Parathyroid adenoma (tissue), 2 donors: ENCODE results near the gene SMARCD2.
A peak's percentile ranks its signal among the peaks of the same experiment; 100 is the strongest.

ENCODE experiments used
- H2AFZ ChIP-seq: fragments of 300-600 bp; sonication (generic); one replicate; pipeline ENCODE4 v1.7.0; 2017; ENCODE audit warnings: antibody characterized with exemption, mild to moderate bottlenecking
- H3K27ac ChIP-seq: fragments of 300-600 bp; sonication (generic); one replicate; pipeline ENCODE4 v1.7.0; 2017
- H3K27me3 ChIP-seq: fragments of 300-600 bp; sonication (generic); one replicate; pipeline ENCODE4 v1.7.0; 2017; ENCODE audit warnings: low read length; ENCODE audit not compliant: control insufficient read depth, insufficient read depth
- H3K36me3 ChIP-seq: fragments of 300-600 bp; sonication (generic); one replicate; pipeline ENCODE4 v1.7.0; 2017; ENCODE audit warnings: low read length; ENCODE audit not compliant: control insufficient read depth, insufficient read depth
- H3K4me1 ChIP-seq: fragments of 300-600 bp; sonication (generic); one replicate; pipeline ENCODE4 v1.7.0; 2017; ENCODE audit warnings: control low read depth
- H3K4me2 ChIP-seq: fragments of 300-600 bp; sonication (generic); one replicate; pipeline ENCODE4 v1.7.0; 2017; ENCODE audit warnings: low read length
- H3K4me3 ChIP-seq: fragments of 300-600 bp; sonication (generic); one replicate; pipeline ENCODE4 v1.7.0; 2017; ENCODE audit warnings: low read depth, low read length
- H3K79me2 ChIP-seq: fragments of 300-600 bp; sonication (generic); one replicate; pipeline ENCODE4 v1.7.0; 2017; ENCODE audit warnings: control low read depth
- H3K9ac ChIP-seq: fragments of 300-600 bp; sonication (generic); one replicate; pipeline ENCODE4 v1.7.0; 2017; ENCODE audit warnings: mild to moderate bottlenecking
- H3K9me3 ChIP-seq: fragments of 300-600 bp; sonication (generic); one replicate; pipeline ENCODE4 v1.7.0; 2017; ENCODE audit warnings: low read length; ENCODE audit not compliant: control insufficient read depth
- CTCF ChIP-seq: fragments of 300-600 bp; sonication (generic); IDR thresholded peaks from one replicate; pipeline ENCODE4 v1.7.0; 2017; ENCODE audit warnings: antibody characterized with exemption, mild to moderate bottlenecking
- donor health status: primary hyperparathyroidism.

SMARCD2 gene

GRCh38 chr17:63830904-63831491, 11.5 kb downstream of the SMARCD2 start:
- no peak overlapping the region for H2AFZ ChIP-seq
- no peak overlapping the region for H3K9ac ChIP-seq
- H3K36me3 ChIP-seq = no peaks in the 10 kb centered on the region
- H3K27me3 ChIP-seq = no peaks in the 10 kb centered on the region
- H3K4me1 ChIP-seq = peaks cover 22% of the 10 kb centered on the region
- TF ChIP-seq CTCF = no peak
- H3K27ac ChIP-seq = no peak overlapping the region
- H3K79me2 ChIP-seq = peaks cover 17% of the 10 kb centered on the region
- H3K4me2 ChIP-seq = no peak overlapping the region
- no peaks in the 10 kb centered on the region for H3K9me3 ChIP-seq
- no peak overlapping the region for H3K4me3 ChIP-seq

GRCh38 chr17:63830278-63830677, 12.2 kb downstream of the SMARCD2 start:
- H3K27me3 ChIP-seq = no peaks in the 10 kb centered on the region
- no peak for TF ChIP-seq CTCF
- no peak overlapping the region for H3K4me3 ChIP-seq
- H3K4me2 ChIP-seq = no peak overlapping the region
- H3K27ac ChIP-seq = no peak overlapping the region
- H3K9ac ChIP-seq = no peak overlapping the region
- H3K4me1 ChIP-seq = peaks cover 20% of the 10 kb centered on the region
- H3K36me3 ChIP-seq = no peaks in the 10 kb centered on the region
- H3K79me2 ChIP-seq = peaks cover 19% of the 10 kb centered on the region
- H3K9me3 ChIP-seq = no peaks in the 10 kb centered on the region
- no peak overlapping the region for H2AFZ ChIP-seq

- Histone ChIP-seq H3K27me3 (no peaks in the 10 kb centered on the region), H3K4me1 (peaks cover 19% of the 10 kb centered on the region), H3K9ac (no peak overlapping the region), H2AFZ (no peak overlapping the region), H3K9me3 (no peaks in the 10 kb centered on the region), H3K4me2 (peak overlapping the region; percentile 85), H3K79me2 (peaks cover 18% of the 10 kb centered on the region), H3K27ac (peak overlapping the region; percentile 97), H3K36me3 (no peaks in the 10 kb centered on the region), H3K4me3 (peak overlapping the region; percentile 98)
- no peak for TF ChIP-seq CTCF
Observed at GRCh38 chr17:63828936-63829335, 13.5 kb downstream of the SMARCD2 start.

- peak overlapping the region; percentile 97 for H3K27ac ChIP-seq
- H3K9me3 ChIP-seq = no peaks in the 10 kb centered on the region
- H3K4me1 ChIP-seq = peaks cover 19% of the 10 kb centered on the region
- H3K9ac ChIP-seq = peak overlapping the region; percentile 51
- TF ChIP-seq CTCF = no peak
- peak overlapping the region; percentile 85 for H3K4me2 ChIP-seq
- peak overlapping the region; percentile 98 for H3K4me3 ChIP-seq
- peak overlapping the region; percentile 83 for H2AFZ ChIP-seq
- no peaks in the 10 kb centered on the region for H3K36me3 ChIP-seq
- H3K27me3 ChIP-seq = no peaks in the 10 kb centered on the region
- H3K79me2 ChIP-seq = peaks cover 18% of the 10 kb centered on the region
Observed at GRCh38 chr17:63827801-63828221, 14.7 kb downstream of the SMARCD2 start.
